Spinal cord (tissue), 10 donors: Measurements from ENCODE around the gene LRRC47. TPM values are rescaled to one million over a fixed set of nuclear protein-coding genes. Genes with fewer than 3 reads are reported as not detected.

Experiments used
- DNase-seq, 6 donors: peaks; one replicate each; pipeline versions ENCODE4 v3.0.0 to v3.0.0-alpha.2; 2013 to 2015; ENCODE audit warnings: low spot score in 6 of 6, low read depth in 4 of 6
- H3K27ac ChIP-seq: one replicate; pipeline ENCODE4 v1.5.1; 2013; ENCODE audit warnings: low read depth, low read length, control low read depth
- H3K27me3 ChIP-seq: one replicate; pipeline ENCODE4 v1.6.1; 2013; ENCODE audit warnings: low read length; ENCODE audit not compliant: control insufficient read depth, insufficient read depth
- H3K36me3 ChIP-seq: one replicate; pipeline ENCODE4 v1.6.1; 2013; ENCODE audit warnings: low read length; ENCODE audit not compliant: control insufficient read depth, insufficient read depth
- H3K4me1 ChIP-seq: one replicate; pipeline ENCODE4 v1.6.1; 2013; ENCODE audit warnings: low read length; ENCODE audit not compliant: control insufficient read depth, insufficient read depth
- H3K4me3 ChIP-seq: one replicate; pipeline ENCODE4 v1.5.1; 2013; ENCODE audit warnings: low read depth, low read length, control low read depth
- H3K9me3 ChIP-seq: one replicate; pipeline ENCODE4 v1.6.1; 2013; ENCODE audit warnings: low read length; ENCODE audit not compliant: control insufficient read depth, insufficient read depth
- WGBS: methylation state at CpG from one replicate; pipeline ENCODE4 v1.1.5; 2013; ENCODE audit warnings: missing lambda C conversion rate; ENCODE audit not compliant: insufficient coverage; 5-methylcytosine and 5-hydroxymethylcytosine counted together
- polyA plus RNA-seq, 2 donors: library from polyadenylated mRNA; unstranded; fragments of 120-200 nt; gene quantifications; one replicate each; pipeline ENCODE4 v1.2.1, GENCODE V29; 2013; ENCODE audit not compliant: insufficient read length in 2 of 2
- total RNA-seq, 2 donors: library from RNA; depleted of rRNA in 1 of 2; stranded (reverse); fragments of 120-200 nt in 1 of 2; fragments of >200 nt in 1 of 2; gene quantifications; one replicate each; pipeline versions ENCODE4 v1.2.3 to v1.2.4, GENCODE V29; 2013 to 2014
- donor health status: healthy.

LRRC47 gene
- total and polyA plus RNA-seq, 4 donors = 27.0 to 81.6 (median 50.5) TPM

DNA sequence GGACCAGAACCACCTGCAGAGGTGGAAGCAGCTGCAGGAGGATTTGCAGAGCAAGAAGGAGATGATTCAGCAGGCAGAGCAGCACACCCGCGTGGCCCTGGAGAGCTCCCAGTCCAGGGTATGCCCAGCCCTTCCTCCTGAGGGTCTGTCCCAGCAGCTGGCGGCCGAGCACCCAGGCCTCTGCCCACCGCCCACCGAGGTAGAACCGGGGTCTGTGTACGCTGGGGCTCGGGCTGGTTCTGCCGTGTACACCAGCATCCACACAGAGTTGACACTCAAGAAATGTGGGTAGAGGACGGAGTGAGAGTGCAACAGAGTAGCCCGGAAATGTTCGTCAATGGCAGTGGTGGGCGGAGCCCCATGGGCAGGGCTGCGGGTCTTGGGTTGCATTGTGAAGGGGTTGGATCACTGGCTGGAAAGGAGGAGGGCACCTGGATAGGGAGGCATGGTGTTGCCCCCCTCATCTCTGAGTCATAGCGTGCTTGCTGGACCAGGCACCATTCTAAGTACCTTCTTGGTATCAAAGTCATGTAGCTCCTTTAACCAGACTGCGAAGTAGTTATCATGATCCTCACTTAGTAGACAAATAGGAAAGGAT is 28.9 kb downstream of the LRRC47 start:
- 86% methylated on average over 13 of the region's 17 CpGs for WGBS
- DNase-seq = no peak
- Histone ChIP-seq H3K36me3 (no peaks in the 10 kb centered on the region), H3K27ac (no peak overlapping the region), H3K27me3 (no peaks in the 10 kb centered on the region), H3K4me1 (peaks cover 16% of the 10 kb centered on the region), H3K9me3 (no peaks in the 10 kb centered on the region), H3K4me3 (no peak overlapping the region)

DNA sequence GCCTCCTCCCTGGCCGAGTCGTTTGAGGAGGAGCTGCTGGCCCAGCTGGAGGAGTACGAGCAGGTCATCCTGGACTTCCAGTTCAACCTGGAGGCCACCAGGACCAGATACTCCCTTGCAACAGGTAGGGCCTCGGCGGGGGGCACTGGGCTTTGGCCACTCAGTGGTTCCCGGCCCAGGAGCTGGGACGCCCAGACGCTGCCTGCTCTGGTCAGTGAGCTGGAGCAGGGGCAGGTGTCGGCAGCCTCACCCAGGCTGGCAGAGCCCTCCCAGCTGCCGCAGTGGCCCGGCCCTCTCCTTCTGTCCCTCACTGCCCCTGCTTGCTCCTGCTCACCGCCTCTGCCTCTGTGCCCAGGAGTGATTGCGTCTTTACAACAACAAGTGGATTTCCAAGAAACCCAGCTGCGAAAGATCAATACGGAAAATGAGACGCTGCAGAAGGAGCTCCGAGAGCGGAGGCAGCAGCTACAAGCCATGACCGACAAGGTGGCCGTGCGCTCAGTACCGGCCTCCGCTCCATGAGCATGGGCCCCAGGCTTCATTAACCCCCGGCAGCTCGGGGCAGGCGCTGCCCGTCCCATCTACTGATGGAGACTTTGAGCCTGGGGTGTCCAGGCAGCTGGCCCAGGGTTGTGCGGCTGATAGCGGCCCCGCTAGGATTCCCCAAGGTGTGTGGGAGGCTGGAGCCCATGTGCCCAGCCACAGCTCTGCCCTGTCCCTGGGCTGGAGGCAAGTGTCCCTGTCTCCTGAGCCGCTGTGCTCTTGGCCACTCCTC is 32.8 kb downstream of the LRRC47 start:
- H3K4me1 ChIP-seq = no peaks in the 10 kb centered on the region
- H3K4me3 ChIP-seq = no peak overlapping the region
- WGBS = 83% methylated on average over 31 of the region's 31 CpGs
- no peaks in the 10 kb centered on the region for H3K9me3 ChIP-seq
- H3K27me3 ChIP-seq = no peaks in the 10 kb centered on the region
- DNase-seq = no peak
- no peak overlapping the region for H3K27ac ChIP-seq
- no peaks in the 10 kb centered on the region for H3K36me3 ChIP-seq

DNA sequence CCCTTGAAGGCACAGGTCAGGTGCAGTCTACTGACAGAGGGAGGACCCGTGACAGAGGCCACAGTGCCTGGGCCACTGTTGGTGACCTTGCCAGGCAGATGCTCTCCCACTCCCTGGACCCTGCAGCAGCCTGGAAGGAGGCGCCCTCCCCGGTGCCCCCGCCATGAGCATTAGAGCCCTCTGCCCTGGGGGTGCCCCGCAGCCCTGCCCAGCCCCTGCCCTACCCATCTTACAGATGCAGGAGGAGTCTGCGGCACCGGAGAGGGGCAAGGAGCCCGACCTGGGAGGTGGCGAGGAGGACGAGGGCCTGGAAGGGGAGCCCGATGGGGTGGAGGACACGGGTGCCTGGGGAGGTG is 33.4 kb downstream of the LRRC47 start:
- Histone ChIP-seq H3K36me3 (no peaks in the 10 kb centered on the region), H3K9me3 (no peaks in the 10 kb centered on the region), H3K27ac (no peak overlapping the region), H3K4me3 (no peak overlapping the region), H3K4me1 (no peaks in the 10 kb centered on the region), H3K27me3 (no peaks in the 10 kb centered on the region)
- 87% methylated on average over 9 of the region's 12 CpGs for WGBS
- DNase-seq = no peak

DNA sequence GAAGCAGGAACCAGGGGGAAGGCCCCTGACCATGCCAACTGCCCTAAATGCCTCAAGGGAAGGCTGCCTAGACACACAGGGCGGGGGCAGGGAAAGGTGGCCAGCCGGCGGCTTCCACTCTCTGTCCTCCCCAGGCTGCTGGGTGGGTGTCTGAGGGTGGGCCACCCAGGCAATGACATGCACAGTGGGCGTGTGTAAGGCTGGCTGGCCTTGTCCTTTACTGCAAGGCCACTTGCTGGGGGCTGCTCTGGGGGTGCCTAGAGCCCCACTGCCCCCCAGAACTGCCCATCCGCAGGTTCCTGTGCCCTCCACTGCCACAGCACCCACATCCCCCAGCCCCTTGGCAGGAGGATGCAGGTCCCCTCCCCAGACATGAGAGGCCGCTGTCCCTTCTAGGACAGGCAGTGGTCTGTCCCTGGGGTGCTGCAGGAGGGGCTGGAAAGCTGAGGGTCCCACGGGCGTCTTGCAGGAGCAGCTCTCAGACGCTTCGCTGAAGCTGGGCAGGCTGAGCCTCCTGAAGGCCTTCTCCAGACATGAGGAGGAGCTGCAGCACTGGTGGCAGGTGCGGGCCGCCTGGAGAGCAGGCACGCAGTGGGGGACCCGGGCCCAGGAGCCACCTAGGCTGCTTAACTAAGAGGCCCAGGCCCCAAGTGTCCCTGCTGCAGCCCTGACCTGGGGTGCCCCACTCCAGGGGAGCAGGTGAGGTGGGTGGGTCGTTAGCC is 34.0 kb downstream of the LRRC47 start:
- H3K27ac ChIP-seq = no peak overlapping the region
- H3K27me3 ChIP-seq = no peaks in the 10 kb centered on the region
- H3K4me1 ChIP-seq = no peaks in the 10 kb centered on the region
- H3K4me3 ChIP-seq = no peak overlapping the region
- no peaks in the 10 kb centered on the region for H3K9me3 ChIP-seq
- DNase-seq = no peak
- WGBS = 75% methylated on average over 14 of the region's 15 CpGs
- H3K36me3 ChIP-seq = no peaks in the 10 kb centered on the region

DNA sequence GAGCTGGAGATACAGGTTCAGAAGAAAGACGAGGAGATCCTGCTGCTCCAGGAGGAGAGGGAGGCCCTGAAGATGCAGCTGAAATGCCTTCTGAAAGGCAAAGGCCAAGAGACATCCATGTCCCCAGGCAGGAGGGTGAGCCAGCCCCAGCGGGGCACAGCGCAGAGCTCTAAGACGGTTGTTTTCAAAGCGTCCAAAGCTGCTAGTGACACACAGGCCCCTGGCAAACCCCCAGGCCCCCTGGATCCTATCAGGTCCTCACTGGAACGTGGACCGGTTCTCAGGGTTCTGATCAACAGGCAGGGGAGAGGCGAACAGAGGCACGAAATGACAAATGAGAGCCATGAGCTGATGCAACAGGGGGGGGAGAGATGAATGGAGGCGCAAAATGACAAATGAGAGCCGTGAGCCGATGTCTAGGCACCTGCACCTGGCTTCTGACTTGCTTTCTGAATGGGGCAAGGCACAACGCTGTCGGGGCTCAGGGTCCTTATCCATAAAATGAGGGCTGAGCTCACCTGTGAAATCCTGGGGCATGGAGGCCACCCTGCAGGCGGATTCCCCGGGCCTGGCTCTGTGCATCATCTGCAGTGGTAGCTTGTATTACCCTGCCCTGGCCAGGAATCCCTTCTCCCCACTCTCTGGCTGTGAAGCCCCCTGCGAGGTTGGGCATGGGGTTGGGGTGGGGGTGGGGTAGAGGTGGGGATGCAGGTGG is 34.8 kb downstream of the LRRC47 start:
- H3K4me1 ChIP-seq = no peaks in the 10 kb centered on the region
- H3K9me3 ChIP-seq = no peaks in the 10 kb centered on the region
- H3K36me3 ChIP-seq = no peaks in the 10 kb centered on the region
- H3K4me3 ChIP-seq = no peak overlapping the region
- no peak for DNase-seq
- 83% methylated on average over 14 of the region's 17 CpGs for WGBS
- no peaks in the 10 kb centered on the region for H3K27me3 ChIP-seq
- no peak overlapping the region for H3K27ac ChIP-seq

DNA sequence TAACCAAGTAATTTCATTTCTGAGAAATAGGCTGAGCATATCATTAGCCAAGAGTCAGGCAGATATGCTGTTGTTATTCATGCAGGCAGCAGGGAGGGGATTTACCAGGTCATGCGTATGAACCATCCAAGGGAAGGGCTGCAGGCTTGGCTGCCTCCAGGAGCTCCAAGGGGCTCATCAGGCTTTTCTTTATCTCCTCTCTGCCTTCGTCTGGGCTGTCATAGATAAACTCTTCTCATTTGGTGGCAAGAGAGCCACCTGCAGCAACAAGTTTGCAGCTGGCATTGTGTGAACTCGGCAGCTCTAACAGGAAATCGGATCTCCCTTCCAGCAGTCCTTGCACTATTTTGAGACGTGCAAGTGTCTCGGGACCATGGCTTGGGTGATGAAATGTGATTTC is 36.5 kb downstream of the LRRC47 start:
- Histone ChIP-seq H3K4me3 (no peak overlapping the region), H3K4me1 (no peaks in the 10 kb centered on the region), H3K27ac (no peak overlapping the region), H3K36me3 (no peaks in the 10 kb centered on the region), H3K27me3 (peaks cover 2% of the 10 kb centered on the region), H3K9me3 (no peaks in the 10 kb centered on the region)
- WGBS = 72% methylated on average over 4 of the region's 6 CpGs
- DNase-seq = no peak

DNA sequence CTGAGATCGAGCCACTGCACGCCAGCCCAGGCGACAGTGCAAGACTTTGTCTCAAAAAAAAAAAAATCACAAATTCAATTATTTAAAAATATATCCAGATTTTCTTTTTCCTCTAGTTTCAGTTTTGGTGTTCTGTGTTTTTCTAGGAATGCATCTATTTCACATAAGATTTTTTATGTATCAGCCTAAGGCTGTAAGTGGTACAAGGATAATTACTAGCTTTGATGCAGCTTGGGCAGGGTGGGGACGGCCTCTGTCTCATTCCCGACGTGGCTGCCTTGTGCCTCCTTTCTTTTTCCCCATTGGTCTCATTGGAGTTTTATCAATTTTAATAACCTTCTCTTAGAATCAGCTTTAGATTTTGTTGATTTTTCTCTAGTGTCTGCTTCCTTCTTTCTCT is 37.1 kb downstream of the LRRC47 start:
- no CpG with 5 or more reads among the region's 6 CpGs for WGBS
- no peaks in the 10 kb centered on the region for H3K36me3 ChIP-seq
- no peak overlapping the region for H3K4me3 ChIP-seq
- DNase-seq = no peak
- peaks cover 3% of the 10 kb centered on the region for H3K27me3 ChIP-seq
- H3K27ac ChIP-seq = no peak overlapping the region
- H3K4me1 ChIP-seq = no peaks in the 10 kb centered on the region
- H3K9me3 ChIP-seq = no peaks in the 10 kb centered on the region

DNA sequence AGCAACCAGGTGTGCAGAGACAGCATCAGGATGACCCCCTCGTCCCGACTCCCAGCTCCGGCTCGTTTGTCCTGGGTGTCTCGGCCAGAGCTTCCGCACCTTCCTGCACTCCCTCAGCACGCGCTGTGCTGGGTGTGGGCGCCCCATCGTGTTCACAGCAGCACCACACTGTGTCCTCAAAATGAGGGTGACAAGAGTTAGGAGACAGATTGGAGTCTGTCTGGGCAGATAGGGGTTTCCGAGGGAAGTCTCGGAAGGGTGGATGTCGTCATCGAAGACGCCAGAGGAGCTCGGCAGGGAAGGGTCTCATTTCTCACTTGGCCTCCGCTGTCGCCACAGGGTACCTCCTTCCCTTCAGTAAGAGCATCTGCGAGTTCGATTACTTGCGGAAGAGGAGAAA is 39.9 kb downstream of the LRRC47 start:
- H3K9me3 ChIP-seq = no peaks in the 10 kb centered on the region
- no peaks in the 10 kb centered on the region for H3K36me3 ChIP-seq
- WGBS = 77% methylated on average over 21 of the region's 21 CpGs
- H3K4me3 ChIP-seq = no peak overlapping the region
- no peak overlapping the region for H3K27ac ChIP-seq
- no peaks in the 10 kb centered on the region for H3K4me1 ChIP-seq
- DNase-seq = no peak
- peaks cover 5% of the 10 kb centered on the region for H3K27me3 ChIP-seq

DNA sequence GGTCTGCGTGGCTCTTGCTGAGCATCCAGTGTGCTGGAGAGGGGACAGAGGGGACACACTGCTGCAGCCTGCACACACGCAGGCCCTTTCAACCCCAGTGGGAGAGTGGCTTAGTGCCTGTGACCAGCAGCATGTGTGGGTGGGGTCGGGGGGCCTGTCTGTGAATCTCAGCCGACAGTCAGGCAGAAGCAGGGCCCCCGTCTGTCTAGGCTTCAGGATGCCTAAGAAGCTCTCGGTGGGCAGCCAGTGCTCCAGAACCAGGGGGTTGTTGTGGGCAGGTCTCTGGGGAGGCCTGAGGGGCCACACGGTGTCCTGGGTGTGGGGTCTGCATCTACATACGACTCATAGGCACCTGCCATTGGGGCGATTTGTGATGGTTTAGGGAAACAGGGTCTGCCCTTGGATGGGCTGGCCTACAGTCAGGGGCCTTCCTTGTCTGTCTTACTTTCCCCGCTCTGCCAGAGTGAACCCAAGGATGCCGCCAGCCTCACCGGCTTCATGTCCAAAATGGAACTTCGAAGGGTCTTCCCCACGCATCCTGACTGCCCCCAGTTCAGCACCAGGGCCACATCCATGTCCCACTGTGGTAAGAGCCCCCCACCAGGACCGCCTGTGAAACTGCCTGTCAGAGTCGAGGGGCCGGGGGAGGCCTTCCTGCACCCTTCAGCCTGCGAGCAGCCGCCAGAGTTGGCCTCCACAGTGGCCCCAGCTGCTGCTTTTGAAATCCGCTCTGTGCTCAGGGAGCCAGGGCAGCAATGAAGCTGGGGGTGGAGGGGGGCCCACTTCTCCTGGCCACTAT is 42.4 kb downstream of the LRRC47 start:
- DNase-seq = no peak
- H3K9me3 ChIP-seq = no peaks in the 10 kb centered on the region
- H3K4me3 ChIP-seq = no peak overlapping the region
- WGBS = 81% methylated on average over 19 of the region's 20 CpGs
- H3K36me3 ChIP-seq = no peaks in the 10 kb centered on the region
- no peak overlapping the region for H3K27ac ChIP-seq
- no peaks in the 10 kb centered on the region for H3K4me1 ChIP-seq
- H3K27me3 ChIP-seq = peaks cover 5% of the 10 kb centered on the region
